Immature natural killer cell (primary cell): ENCODE results near the gene SMPD1. TPM values are rescaled to one million over a fixed set of nuclear protein-coding genes. Genes with fewer than 3 reads are reported as not detected.

Source experiments
- DNase-seq, 3 donors: peaks; one replicate each; pipeline ENCODE4 v3.0.0; 2022; ENCODE audit warnings: mixed read lengths in 1 of 3
- H3K27ac Mint-ChIP-seq, 6 donors: one replicate each; pipeline ENCODE4 v1.8.0; 2020; ENCODE audit warnings: mixed read lengths in 6 of 6, mild to moderate bottlenecking in 5 of 6, inconsistent platforms in 4 of 6, moderate library complexity in 3 of 6
- H3K27me3 Mint-ChIP-seq, 3 donors: one replicate each; pipeline ENCODE4 v1.8.0; 2020 to 2021; ENCODE audit warnings: low read depth in 3 of 3, mild to moderate bottlenecking in 3 of 3, mixed read lengths in 3 of 3, moderate library complexity in 3 of 3, inconsistent platforms in 1 of 3
- H3K36me3 Mint-ChIP-seq, 3 donors: one replicate each; pipeline ENCODE4 v1.8.0; 2020; ENCODE audit warnings: mixed read lengths in 3 of 3, inconsistent platforms in 2 of 3, mild to moderate bottlenecking in 2 of 3
- H3K4me1 Mint-ChIP-seq, 2 donors: one replicate each; pipeline ENCODE4 v1.8.0; 2020; ENCODE audit warnings: inconsistent platforms in 2 of 2, mild to moderate bottlenecking in 2 of 2, mixed read lengths in 2 of 2, moderate library complexity in 1 of 2
- H3K4me3 Mint-ChIP-seq, 5 donors: one replicate each; pipeline ENCODE4 v1.8.0; 2020; ENCODE audit warnings: mild to moderate bottlenecking in 5 of 5, mixed read lengths in 5 of 5, inconsistent platforms in 3 of 5, moderate library complexity in 3 of 5
- H3K9me3 Mint-ChIP-seq, 6 donors: one replicate each; pipeline ENCODE4 v1.8.0; 2020; ENCODE audit warnings: mild to moderate bottlenecking in 6 of 6, mixed read lengths in 6 of 6, inconsistent platforms in 4 of 6, moderate library complexity in 3 of 6
- polyA plus RNA-seq, 3 donors: library from polyadenylated mRNA; unstranded; fragments of 300-500 nt; fragmentation: Illumina TruSeq; gene quantifications; one replicate each; pipeline ENCODE4 v1.2.3, GENCODE V29; 2021

The SMPD1 gene
- 10 to 100 TPM; 12.0 to 21.9 (median 18.4) TPM for polyA plus RNA-seq

DNA sequence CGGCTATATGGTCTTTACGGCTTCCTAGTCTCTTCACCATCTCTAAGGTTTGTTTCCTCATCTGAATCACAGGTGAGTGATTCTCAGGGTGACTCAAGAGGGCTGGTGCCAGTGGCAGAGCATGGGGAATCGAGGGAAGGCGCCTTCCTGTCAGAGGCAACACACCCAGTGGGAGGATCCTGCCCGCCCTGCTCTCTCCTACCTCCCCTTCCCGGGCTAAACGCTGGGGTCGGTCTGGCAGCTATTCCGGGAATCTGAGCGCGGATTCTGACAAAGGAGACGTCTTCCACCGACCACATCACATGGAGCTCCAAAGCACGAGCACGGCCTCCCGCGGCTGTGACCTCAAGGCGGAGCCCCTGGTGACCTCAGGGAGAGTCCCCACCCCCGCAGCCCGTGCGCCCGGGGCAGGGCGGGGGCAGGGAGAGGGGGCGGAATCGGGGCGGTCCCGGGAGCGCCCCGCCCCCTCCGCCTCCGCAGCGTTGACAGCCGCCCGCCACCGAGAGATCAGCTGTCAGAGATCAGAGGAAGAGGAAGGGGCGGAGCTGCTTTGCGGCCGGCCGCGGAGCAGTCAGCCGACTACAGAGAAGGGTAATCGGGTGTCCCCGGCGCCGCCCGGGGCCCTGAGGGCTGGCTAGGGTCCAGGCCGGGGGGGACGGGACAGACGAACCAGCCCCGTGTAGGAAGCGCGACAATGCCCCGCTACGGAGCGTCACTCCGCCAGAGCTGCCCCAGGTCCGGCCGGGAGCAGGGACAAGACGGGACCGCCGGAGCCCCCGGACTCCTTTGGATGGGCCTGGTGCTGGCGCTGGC lies at the start of gene SMPD1:
SMPD1 (plus strand) TSS at position 570 of the 813 bp plus-strand sequence; CDS start at position 695, 125 bp downstream.
- H3K4me3 Mint-ChIP-seq: peak within 1 kb of the TSS; percentile 87 to 97 (median 96)
- peak within 1 kb of the TSS; percentile 95 to 100 (median 99) for H3K27ac Mint-ChIP-seq
- H3K4me1 Mint-ChIP-seq: peaks cover 43 to 47% of the 10 kb centered on the region in 2 donors
- peaks cover 0 to 13% (median 4%) of the 10 kb centered on the region in 3 donors for H3K27me3 Mint-ChIP-seq
- no peaks in the 10 kb centered on the region for H3K9me3 Mint-ChIP-seq
- H3K36me3 Mint-ChIP-seq: peaks cover 0 to 3% (median 0%) of the 10 kb centered on the region in 3 donors
- peak; percentile 91 for DNase-seq

DNA sequence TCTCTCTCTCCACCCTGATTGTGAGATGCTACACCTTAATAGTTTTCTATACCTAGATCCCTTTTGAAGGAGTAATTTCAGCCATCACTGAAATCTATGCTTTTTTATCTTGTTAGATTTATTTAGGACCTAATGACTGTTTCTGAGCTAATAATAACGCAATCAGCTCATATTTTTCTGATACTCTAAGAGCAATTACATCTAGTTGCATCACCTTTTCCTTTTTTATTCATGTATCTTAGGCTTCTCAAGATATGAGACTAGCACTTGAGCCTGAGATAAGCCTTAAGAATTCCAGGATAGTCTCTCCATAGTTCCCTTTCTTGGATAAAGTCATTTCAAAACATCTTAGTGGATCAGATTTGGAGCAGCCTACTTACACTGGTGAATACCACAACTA lies 44.9 kb upstream of the SMPD1 start:
- H3K9me3 Mint-ChIP-seq: no peaks in the 10 kb centered on the region
- no peak overlapping the region for H3K4me3 Mint-ChIP-seq
- no peaks in the 10 kb centered on the region for H3K27me3 Mint-ChIP-seq
- H3K27ac Mint-ChIP-seq: no peak overlapping the region
- no peak for DNase-seq
- H3K4me1 Mint-ChIP-seq: no peaks in the 10 kb centered on the region
- no peaks in the 10 kb centered on the region for H3K36me3 Mint-ChIP-seq

DNA sequence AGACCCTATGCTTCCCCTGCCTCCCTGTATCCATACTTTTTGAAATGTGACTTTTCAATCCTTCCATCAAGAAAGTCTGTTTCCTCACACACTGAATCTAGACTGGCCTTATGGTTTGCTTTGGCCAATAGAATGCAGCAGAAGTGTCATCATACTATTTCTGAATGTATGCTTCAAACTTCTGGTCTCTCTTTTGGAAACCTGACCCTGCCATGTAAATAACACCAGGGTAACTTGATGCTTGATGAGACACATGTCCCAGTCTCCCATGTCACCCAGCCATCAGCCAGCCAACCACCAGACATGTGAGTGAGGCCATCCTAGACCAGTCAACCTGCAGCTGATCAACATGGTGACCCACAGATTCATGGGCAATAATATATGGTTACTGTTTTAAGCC lies 40.2 kb upstream of the SMPD1 start:
- H3K4me1 Mint-ChIP-seq: no peaks in the 10 kb centered on the region
- no peak overlapping the region for H3K27ac Mint-ChIP-seq
- no peak for DNase-seq
- H3K9me3 Mint-ChIP-seq: no peaks in the 10 kb centered on the region
- H3K36me3 Mint-ChIP-seq: no peaks in the 10 kb centered on the region
- peaks cover 0 to 4% (median 0%) of the 10 kb centered on the region in 3 donors for H3K27me3 Mint-ChIP-seq
- H3K4me3 Mint-ChIP-seq: no peak overlapping the region

DNA sequence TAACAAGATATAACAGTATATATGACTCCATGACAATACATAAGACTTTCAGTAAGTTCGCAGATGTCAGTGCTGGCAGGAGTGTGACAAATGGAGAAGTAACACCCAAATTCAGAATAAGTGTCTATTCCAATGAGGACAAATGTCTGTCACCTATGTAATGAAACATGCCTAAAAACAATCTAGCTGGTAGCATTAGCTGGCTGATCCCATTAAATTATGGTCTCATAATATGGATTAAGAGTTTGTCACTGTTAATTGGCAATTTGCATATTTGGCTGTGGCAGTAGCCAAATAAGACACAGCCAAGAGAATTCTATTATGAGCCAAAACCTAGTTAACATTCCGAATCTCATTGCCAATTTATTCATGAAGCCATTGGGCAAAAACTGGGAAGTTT lies 39.8 kb upstream of the SMPD1 start:
- H3K9me3 Mint-ChIP-seq: no peaks in the 10 kb centered on the region
- H3K27ac Mint-ChIP-seq: no peak overlapping the region
- DNase-seq: no peak
- H3K4me1 Mint-ChIP-seq: no peaks in the 10 kb centered on the region
- H3K4me3 Mint-ChIP-seq: no peak overlapping the region
- H3K27me3 Mint-ChIP-seq: peaks cover 0 to 4% (median 0%) of the 10 kb centered on the region in 3 donors
- no peaks in the 10 kb centered on the region for H3K36me3 Mint-ChIP-seq

DNA sequence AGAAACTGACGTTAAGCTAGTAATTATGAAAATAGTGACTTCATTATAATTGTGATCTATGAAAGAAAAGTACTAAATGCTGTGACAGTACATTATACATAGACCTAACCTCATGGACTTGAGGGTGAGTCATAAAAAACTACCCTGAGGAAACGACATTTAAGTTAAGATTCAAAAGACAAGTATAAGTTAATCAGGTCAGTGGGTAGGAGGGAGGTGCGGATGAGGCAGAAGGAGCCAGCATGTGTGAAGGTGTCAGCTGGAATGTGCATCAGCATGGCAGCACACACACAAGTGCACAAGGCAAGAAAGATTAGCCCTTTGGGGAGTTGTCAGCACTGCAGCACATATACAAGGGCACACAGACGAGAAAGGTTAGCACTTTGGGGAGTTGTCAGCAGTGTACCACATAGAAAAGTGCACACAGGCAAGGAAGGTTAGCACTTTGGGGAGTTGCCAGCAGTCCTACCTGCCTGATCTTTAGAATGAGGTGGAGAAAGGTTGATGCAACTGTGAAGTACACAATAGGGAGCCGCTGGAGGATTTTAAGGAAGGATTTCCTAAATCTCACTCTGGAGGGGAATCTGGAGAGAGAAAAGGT lies 38.4 kb upstream of the SMPD1 start:
- no peak overlapping the region for H3K27ac Mint-ChIP-seq
- no peaks in the 10 kb centered on the region for H3K9me3 Mint-ChIP-seq
- no peaks in the 10 kb centered on the region for H3K4me1 Mint-ChIP-seq
- no peaks in the 10 kb centered on the region for H3K36me3 Mint-ChIP-seq
- H3K4me3 Mint-ChIP-seq: no peak overlapping the region
- DNase-seq: no peak
- peaks cover 0 to 4% (median 0%) of the 10 kb centered on the region in 3 donors for H3K27me3 Mint-ChIP-seq

DNA sequence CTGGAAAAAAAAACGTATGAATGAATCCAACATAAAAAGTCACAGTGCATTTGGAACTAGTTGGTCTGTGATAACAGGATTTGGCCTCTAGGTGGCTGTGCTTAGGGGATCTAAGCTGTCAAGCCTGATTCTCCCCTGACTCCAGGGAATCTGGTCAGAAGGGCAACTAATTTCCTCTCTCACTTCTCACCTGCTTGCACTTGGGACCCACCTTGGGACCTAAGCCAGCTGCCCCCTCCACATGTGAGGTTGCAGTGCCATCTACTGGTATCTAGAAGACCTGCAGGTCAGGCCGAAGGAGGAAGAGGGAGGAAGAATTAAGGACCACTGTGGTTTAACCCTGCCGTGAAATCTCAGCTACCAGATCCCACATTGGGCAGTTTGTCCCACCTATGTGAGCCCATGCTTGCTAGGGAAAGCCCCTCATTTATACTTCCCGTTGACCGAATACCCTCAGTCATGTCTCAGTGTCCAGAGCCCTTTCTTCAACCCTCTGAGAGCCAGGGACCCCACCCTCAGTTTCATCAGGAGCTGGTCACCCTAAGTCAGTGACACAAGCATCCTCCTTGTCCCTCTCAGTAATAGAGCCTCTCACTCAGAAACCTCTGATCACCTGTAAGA lies 36.8 kb upstream of the SMPD1 start:
- Mint-ChIP-seq H3K36me3 (no peaks in the 10 kb centered on the region), H3K27ac (peak overlapping the region in 1 of 6 donors; percentile 48), H3K4me1 (no peaks in the 10 kb centered on the region), H3K4me3 (no peak overlapping the region), H3K9me3 (no peaks in the 10 kb centered on the region), H3K27me3 (peaks cover 0 to 5% (median 4%) of the 10 kb centered on the region in 3 donors)
- DNase-seq: peak; percentile 33 to 52 (median 40)

DNA sequence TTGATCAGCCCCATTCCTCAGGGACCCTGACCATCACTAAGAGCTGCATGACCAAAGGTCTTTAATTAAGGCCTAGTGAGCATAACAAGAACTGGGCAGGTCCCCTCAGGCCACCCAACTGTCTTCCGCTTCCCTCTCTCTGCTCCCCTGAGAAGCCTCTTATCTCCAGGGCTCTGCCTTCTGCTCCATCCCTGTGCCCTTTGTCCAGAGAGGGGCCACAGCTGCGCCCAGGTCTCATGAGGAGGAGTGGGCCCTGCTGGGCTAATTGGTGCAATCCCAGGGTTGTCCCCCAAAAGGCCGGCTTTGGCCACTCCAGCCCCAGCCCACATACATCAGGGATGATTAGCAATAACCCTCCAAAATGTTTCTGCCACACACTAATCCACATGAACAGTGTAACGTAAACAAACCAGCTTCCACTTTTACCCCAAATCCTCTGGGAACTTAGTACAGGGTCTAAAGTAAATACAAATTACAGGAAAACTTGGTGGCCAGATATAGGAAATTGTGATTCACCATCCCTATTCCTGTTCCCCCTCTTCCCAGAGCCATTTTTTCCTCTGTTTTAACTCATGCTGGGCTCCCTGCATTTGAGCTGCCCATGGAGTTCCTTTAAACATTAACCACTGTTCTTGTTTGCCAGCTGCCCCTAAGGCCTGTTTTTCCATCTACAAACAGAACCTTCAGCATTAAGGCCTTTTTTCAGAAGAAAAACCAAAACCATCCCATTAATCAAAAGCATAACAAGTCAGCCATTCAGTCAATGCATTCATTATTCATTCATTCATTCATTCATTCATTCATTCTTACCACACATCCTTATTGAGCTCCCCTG lies 35.4 kb upstream of the SMPD1 start:
- H3K27ac Mint-ChIP-seq: no peak overlapping the region

DNA sequence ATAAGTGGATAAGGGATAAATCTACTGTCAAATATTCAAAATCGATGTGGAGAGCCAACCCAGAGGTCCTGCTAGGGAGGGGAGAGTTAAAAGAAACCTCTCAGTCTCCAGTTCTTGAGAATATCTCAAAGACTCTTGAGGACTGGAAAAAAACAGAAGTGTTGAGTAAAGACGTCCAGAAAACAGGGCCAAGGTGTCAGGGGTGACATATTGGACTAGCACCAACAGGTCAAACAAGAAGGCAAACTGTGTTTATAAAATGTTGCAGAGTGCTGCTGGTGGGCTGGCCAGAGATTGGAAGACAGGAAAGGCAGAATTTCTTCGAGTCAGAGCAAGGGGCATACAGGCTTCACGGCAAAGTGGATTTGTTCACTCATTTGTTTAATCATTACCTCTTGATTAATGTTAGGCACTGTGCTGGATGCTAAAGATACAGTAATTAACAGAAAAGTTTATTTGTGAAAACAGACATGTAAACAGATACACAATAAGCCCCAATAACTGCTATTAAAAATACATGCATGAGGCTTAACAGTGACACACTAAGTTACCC lies 33.7 kb upstream of the SMPD1 start:
- H3K27ac Mint-ChIP-seq: no peak overlapping the region

More for the DNA sequence above, 35.4 kb upstream of the SMPD1 start:
- DNase-seq: no peak
- no peaks in the 10 kb centered on the region for H3K9me3 Mint-ChIP-seq
- H3K4me3 Mint-ChIP-seq: no peak overlapping the region
- H3K36me3 Mint-ChIP-seq: no peaks in the 10 kb centered on the region
- H3K4me1 Mint-ChIP-seq: no peaks in the 10 kb centered on the region
- H3K27me3 Mint-ChIP-seq: peaks cover 0 to 5% (median 4%) of the 10 kb centered on the region in 3 donors

DNA sequence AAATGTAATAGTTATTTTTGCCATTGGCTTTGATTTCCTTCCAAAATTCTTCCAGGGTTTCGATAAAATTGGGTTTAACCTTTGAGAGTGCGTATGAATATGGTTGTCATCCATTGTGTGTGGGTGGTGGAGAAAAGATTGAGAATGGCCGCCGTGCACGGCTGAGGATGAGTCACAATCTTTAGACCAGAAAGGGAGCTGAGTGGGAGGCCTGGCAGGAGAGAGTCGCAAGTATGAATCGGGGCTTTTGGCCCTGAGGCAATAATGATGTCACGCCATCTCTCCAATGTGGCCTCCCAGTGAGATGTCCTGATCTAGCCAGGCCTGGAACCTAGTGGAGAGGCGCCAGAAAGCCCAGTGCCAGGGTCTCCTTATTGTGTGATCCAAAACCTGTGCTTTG lies 33.1 kb upstream of the SMPD1 start:
- Mint-ChIP-seq H3K27ac (no peak overlapping the region), H3K4me3 (no peak overlapping the region), H3K36me3 (no peaks in the 10 kb centered on the region), H3K27me3 (peaks cover 0 to 5% (median 4%) of the 10 kb centered on the region in 3 donors), H3K4me1 (no peaks in the 10 kb centered on the region), H3K9me3 (no peaks in the 10 kb centered on the region)
- DNase-seq: no peak

More for the DNA sequence above, 33.7 kb upstream of the SMPD1 start:
- Mint-ChIP-seq H3K27me3 (peaks cover 0 to 5% (median 4%) of the 10 kb centered on the region in 3 donors), H3K9me3 (no peaks in the 10 kb centered on the region), H3K36me3 (no peaks in the 10 kb centered on the region), H3K4me3 (no peak overlapping the region), H3K4me1 (no peaks in the 10 kb centered on the region)
- no peak for DNase-seq

DNA sequence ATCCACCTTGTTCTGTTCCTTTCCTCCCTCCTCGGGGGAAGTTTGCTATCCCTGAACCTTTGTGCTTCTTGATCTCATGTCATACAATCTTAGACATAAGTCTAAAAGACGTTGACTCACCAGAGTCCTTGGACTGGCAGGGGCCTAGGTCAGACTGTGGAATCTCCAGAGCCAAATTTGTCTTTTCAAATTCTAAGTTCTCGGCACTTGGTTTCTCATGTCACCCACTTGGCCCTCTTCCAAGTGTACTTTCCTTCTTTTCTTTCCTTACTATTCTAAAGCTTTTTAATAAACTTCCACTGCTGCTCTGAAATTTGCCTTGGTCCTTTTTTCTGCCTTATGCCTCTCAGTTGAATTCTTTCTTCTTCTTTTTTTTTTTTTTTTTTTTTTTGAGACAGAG lies 30.1 kb upstream of the SMPD1 start:
- DNase-seq: no peak
- H3K27ac Mint-ChIP-seq: no peak overlapping the region
- no peak overlapping the region for H3K4me3 Mint-ChIP-seq
- no peaks in the 10 kb centered on the region for H3K36me3 Mint-ChIP-seq
- no peaks in the 10 kb centered on the region for H3K9me3 Mint-ChIP-seq
- peaks cover 0 to 5% (median 0%) of the 10 kb centered on the region in 3 donors for H3K27me3 Mint-ChIP-seq
- H3K4me1 Mint-ChIP-seq: no peaks in the 10 kb centered on the region

DNA sequence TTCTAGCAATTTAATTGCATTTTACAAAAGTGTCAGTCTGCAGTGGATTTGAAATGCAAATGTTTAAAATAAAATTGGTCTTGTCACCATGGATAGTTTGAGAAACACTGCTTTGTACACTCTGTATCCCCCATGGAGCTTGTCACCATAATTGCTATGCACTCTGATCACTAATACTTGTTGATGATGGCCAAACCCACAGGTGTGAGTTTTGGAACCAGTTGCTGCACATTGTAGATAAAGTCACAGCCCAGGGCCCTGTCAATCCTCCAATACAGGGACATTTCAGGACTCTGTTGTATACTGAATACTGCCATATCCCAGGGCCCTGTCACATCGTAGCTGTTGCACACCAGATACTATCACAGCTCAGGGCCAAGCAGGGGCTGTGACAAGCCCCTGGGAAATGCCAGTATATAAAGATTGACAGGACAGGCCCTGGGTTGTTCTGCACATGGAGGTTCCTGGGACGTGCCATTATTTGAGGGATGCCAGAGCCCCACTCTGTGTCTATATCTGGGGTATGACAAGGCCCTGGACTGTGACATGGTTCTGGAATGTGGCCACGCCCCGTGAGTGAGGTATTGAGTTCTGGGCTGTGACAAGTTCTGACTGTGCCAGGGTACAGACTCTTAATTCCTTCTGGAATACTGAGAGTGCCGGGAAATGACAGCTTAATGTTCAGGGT lies 27.9 kb upstream of the SMPD1 start:
- no peak overlapping the region for H3K4me3 Mint-ChIP-seq
- no peaks in the 10 kb centered on the region for H3K9me3 Mint-ChIP-seq
- H3K27ac Mint-ChIP-seq: no peak overlapping the region
- peaks cover 0 to 5% (median 0%) of the 10 kb centered on the region in 3 donors for H3K27me3 Mint-ChIP-seq
- H3K4me1 Mint-ChIP-seq: no peaks in the 10 kb centered on the region
- no peak for DNase-seq
- H3K36me3 Mint-ChIP-seq: no peaks in the 10 kb centered on the region

DNA sequence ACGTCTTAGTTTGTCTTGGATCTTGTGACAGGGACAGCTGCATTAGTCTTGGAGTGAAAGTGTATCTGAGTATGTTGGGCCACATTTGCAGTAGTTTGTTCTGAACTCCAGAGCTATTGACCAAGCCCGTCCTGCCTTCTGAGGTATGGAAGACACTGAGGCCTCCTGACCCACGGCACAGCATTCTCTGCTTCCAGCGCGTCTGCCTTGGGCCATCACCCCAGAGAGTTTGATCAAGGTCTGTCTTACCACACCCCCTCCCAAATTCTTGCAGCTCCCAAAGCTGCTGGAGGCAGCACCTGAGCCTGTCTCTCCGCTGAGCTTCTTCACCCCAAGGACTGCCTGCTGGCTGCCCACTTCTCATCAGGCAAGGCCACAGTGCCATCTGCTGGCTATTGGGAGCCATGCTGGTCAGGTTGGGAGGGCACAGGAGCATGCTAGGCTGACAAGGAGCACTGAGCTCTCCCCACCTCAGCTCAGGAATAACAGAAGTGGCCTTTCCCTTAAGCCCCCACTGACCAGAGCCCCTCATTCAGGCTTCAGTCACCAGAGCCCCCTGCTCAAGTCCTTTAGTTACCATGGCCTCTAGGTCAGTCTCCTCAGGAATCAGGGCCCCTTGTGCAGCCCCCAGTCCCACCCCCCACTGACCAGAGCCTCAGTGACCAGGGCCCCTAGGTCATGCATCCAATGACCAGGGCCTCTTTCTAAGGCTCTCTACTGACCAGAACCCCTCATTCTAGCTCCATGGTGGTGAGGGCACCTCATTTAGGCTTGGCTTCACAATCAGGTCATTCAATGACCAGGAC lies 27.2 kb upstream of the SMPD1 start:
- no peak overlapping the region for H3K4me3 Mint-ChIP-seq
- no peak overlapping the region for H3K27ac Mint-ChIP-seq
- H3K9me3 Mint-ChIP-seq: no peaks in the 10 kb centered on the region

More for the DNA sequence above, 27.2 kb upstream of the SMPD1 start:
- peak; percentile 11 to 41 (median 39) for DNase-seq
- Mint-ChIP-seq H3K4me1 (no peaks in the 10 kb centered on the region), H3K27me3 (peaks cover 0 to 3% (median 0%) of the 10 kb centered on the region in 3 donors), H3K36me3 (no peaks in the 10 kb centered on the region)
